K562 (cell line): Measurements from ENCODE around the gene C16orf78. TPM values are rescaled to one million over a fixed set of nuclear protein-coding genes. Genes with fewer than 3 reads are reported as not detected.

Experiments
- ATAC-seq: fragments of 200-7000 bp; cut with Tn5 transposase; 3 replicates; pipeline ENCODE4 v1.9.1; 2020; ENCODE audit warnings: moderate library complexity
- BruUV-seq: library from RNA; stranded (reverse); fragments of 400-500 nt; replicated peaks from 2 replicates; lab custom pipeline; 2021; lab: Mats Ljungman, UMichigan
- CTCF ChIA-PET: fragments of 300-600 bp; formaldehyde crosslinking; extraction: SDS; loops from one replicate; lab custom pipeline; 2021; ENCODE audit warnings: low intra/inter-chr PET ratio; lab: Yijun Ruan, JAX
- POLR2A ChIA-PET: fragments of 300-600, 350-650 bp; sonication (Branson Sonifier 250); formaldehyde crosslinking; extraction: SDS; loops from one replicate; lab custom pipeline; 2021; ENCODE audit warnings: antibody characterized with exemption, inconsistent platforms; lab: Yijun Ruan, JAX
- DNase-seq, 4 experiments: peaks; one replicate each; pipeline versions ENCODE4 v3.0.0 to v3.0.0-alpha.2; 2011 to 2018; ENCODE audit warnings: low spot score in 3 of 4, mixed read lengths in 3 of 4; ENCODE audit errors: extremely low read depth in 1 of 4
- FAIRE-seq: peaks from 2 replicates; lab custom pipeline; 2011; peaks lifted over from hg19 to GRCh38; lab: Jason Lieb, UNC
- H2AFZ ChIP-seq: 2 replicates; pipeline ENCODE4 v1.6.0; 2011; ENCODE audit warnings: low read depth, low read length, control low read depth, inconsistent platforms
- H3K27ac ChIP-seq: fragments of 200-600 bp; 3 replicates; pipeline ENCODE4 v1.8.0; 2011; ENCODE audit warnings: low read depth, mild to moderate bottlenecking, control low read depth, inconsistent platforms, low read length, moderate library complexity, mixed read lengths; ENCODE audit errors: extremely low read depth
- H3K27me3 ChIP-seq, 2 experiments: fragments of 300-600 bp in 1 of 2; 2 replicates in 1 of 2; 3 replicates in 1 of 2; pipeline versions ENCODE4 v1.6.0 to v1.8.0; 2011; ENCODE audit warnings: inconsistent platforms in 2 of 2, low read length in 2 of 2, mild to moderate bottlenecking in 1 of 2, mixed read lengths in 1 of 2, moderate library complexity in 1 of 2; ENCODE audit not compliant: control insufficient read depth in 2 of 2, insufficient read depth in 2 of 2
- H3K36me3 ChIP-seq: fragments of 300-600 bp; 3 replicates; pipeline ENCODE4 v1.8.0; 2011; ENCODE audit warnings: mild to moderate bottlenecking, low read length, inconsistent platforms; ENCODE audit not compliant: control insufficient read depth, insufficient read depth
- H3K4me1 ChIP-seq, 2 experiments: fragments of 200-600 bp in 1 of 2; replicated peaks in 1 of 2; 2 replicates in 1 of 2; 3 replicates in 1 of 2; pipeline versions ENCODE4 v1.5.1 to v1.8.0; 2011; ENCODE audit warnings: inconsistent platforms in 2 of 2, low read length in 2 of 2, mild to moderate bottlenecking in 1 of 2, mixed read lengths in 1 of 2, moderate library complexity in 1 of 2; ENCODE audit not compliant: control insufficient read depth in 2 of 2, insufficient read depth in 2 of 2
- H3K4me2 ChIP-seq: 2 replicates; pipeline ENCODE4 v1.6.1; 2011; ENCODE audit warnings: low read length, control low read depth, inconsistent platforms, mixed read lengths; ENCODE audit not compliant: insufficient read depth
- H3K4me3 ChIP-seq: fragments of 200-600 bp; sonication (generic), shearing (Covaris generic); 2 replicates; pipeline ENCODE4 v1.5.1; 2016; ENCODE audit warnings: control low read depth, inconsistent platforms
- H3K79me2 ChIP-seq: fragments of 200-600 bp; 3 replicates; pipeline ENCODE4 v1.8.0; 2011; ENCODE audit warnings: low read length, inconsistent platforms; ENCODE audit not compliant: control insufficient read depth, insufficient read depth
- H3K9ac ChIP-seq, 2 experiments: 2 replicates each; pipeline versions ENCODE4 v1.6.0 to v1.6.1; 2011; ENCODE audit warnings: low read depth in 2 of 2, low read length in 2 of 2, control low read depth in 1 of 2, inconsistent platforms in 1 of 2, mild to moderate bottlenecking in 1 of 2, mixed read lengths in 1 of 2; ENCODE audit not compliant: insufficient read depth in 1 of 2
- H3K9me1 ChIP-seq: one replicate; pipeline ENCODE4 v1.6.0; 2011; ENCODE audit warnings: inconsistent platforms, mild to moderate bottlenecking, low read length, moderate library complexity; ENCODE audit not compliant: control insufficient read depth, insufficient read depth
- H3K9me3 ChIP-seq: replicated peaks from 2 replicates; pipeline ENCODE4 v1.5.1; 2011; ENCODE audit warnings: low read depth, low read length, inconsistent platforms; ENCODE audit not compliant: control insufficient read depth, insufficient read depth
- H4K20me1 ChIP-seq: replicated peaks from 2 replicates; pipeline ENCODE4 v1.6.1; 2011; ENCODE audit warnings: low read length, inconsistent platforms, mixed read lengths; ENCODE audit not compliant: control insufficient read depth, insufficient read depth
- CHD4 ChIP-seq: fragments of 200-600 bp; sonication (generic); IDR thresholded peaks from 3 replicates; pipeline ENCODE4 v1.6.1; 2012; ENCODE audit warnings: low read depth, mild to moderate bottlenecking, mixed read lengths, low read length, inconsistent platforms; ENCODE audit not compliant: insufficient read depth, insufficient replicate concordance, poor library complexity, severe bottlenecking
- FOXJ3 ChIP-seq: sonication (generic); formaldehyde crosslinking; IDR thresholded peaks from 2 replicates; pipeline ENCODE4 v1.4.0; 2020; ENCODE audit warnings: mild to moderate bottlenecking, missing genetic modification reagents
- MYBL2 ChIP-seq, 2 experiments: fragments of 450-650 bp in 1 of 2; sonication (generic) in 1 of 2; formaldehyde crosslinking in 1 of 2; IDR thresholded peaks; 2 replicates each; pipeline versions ENCODE4 v1.6.1 to v1.8.1; 2017 to 2022; ENCODE audit warnings: borderline replicate concordance in 1 of 2, inconsistent platforms in 1 of 2, low read depth in 1 of 2, mild to moderate bottlenecking in 1 of 2, missing genetic modification reagents in 1 of 2, moderate library complexity in 1 of 2
- NFE2 ChIP-seq: IDR thresholded peaks from 2 replicates; pipeline ENCODE4 v1.6.1; 2014; ENCODE audit warnings: antibody characterized with exemption, low read depth
- PURB ChIP-seq: sonication (generic); formaldehyde crosslinking; IDR thresholded peaks from 2 replicates; pipeline ENCODE4 v1.9.0; 2021; ENCODE audit warnings: low read depth, mild to moderate bottlenecking, missing genetic modification reagents
- RUNX1 ChIP-seq: sonication (generic); IDR thresholded peaks from 2 replicates; pipeline ENCODE4 v1.6.1; 2016; ENCODE audit warnings: antibody characterized with exemption, low read depth
- ZNF445 ChIP-seq: fragments of 250-450 bp; sonication (Bioruptor Pico); IDR thresholded peaks from 2 replicates; pipeline ENCODE4 v1.4.0; 2020; ENCODE audit warnings: low read depth, mild to moderate bottlenecking, moderate library complexity
- ZNF507 ChIP-seq: conservative IDR thresholded peaks from 2 replicates; pipeline ENCODE4 v1.6.1; 2017; ENCODE audit warnings: missing genetic modification characterization, missing compliant biosample characterization
- ZNF583 ChIP-seq: fragments of 250-450 bp; sonication (Bioruptor Pico); IDR thresholded peaks from 2 replicates; pipeline ENCODE4 v1.4.0; 2020
- WGBS: fragments of 100-300 bp; shearing (Covaris generic); methylation state at CpG from one replicate; pipeline ENCODE4 v1.1.6; 2016; ENCODE audit warnings: low coverage, mixed read lengths; ENCODE audit not compliant: insufficient coverage; ENCODE audit errors: missing lambda C conversion rate; 5-methylcytosine and 5-hydroxymethylcytosine counted together
- in situ Hi-C: fragments of 300-500 bp; cut with MboI; formaldehyde crosslinking; loops from 4 replicates; pipeline ENCODE4 v1.15.0; 2018; ENCODE audit warnings: inconsistent platforms, mixed read lengths
- intact Hi-C: fragments of 100-400 bp; cut with micrococcal nuclease; formaldehyde crosslinking; loops from 2 replicates; pipeline ENCODE4 v1.14.2; 2022
- polyA plus RNA-seq, 8 experiments: library from polyadenylated mRNA; depleted of rRNA in 4 of 8; stranded (reverse) in 5 of 8; unstranded in 3 of 8; fragments of >200 nt; fragmentation: Nextera tagmentation in 2 of 8; fragmentation: Illumina TruSeq in 1 of 8; extraction: Ambion mirVana in 2 of 8; extraction: Trizol in 1 of 8; gene quantifications; 2 replicates each; pipeline versions ENCODE4 v1.2.1 to v1.2.3, GENCODE V29; 2011 to 2014; ENCODE audit warnings: inconsistent platforms in 1 of 8, missing spikeins in 1 of 8
- total RNA-seq, 7 experiments: library from RNA; depleted of rRNA in 6 of 7; stranded (reverse); fragments of >200 nt in 6 of 7; fragmentation: Illumina TruSeq in 2 of 7; extraction: Trizol in 2 of 7; gene quantifications; 2 replicates each; pipeline versions ENCODE4 v1.2.1 to v1.2.3, GENCODE V29; 2011 to 2021; ENCODE audit warnings: low replicate concordance in 1 of 7
- TF ChIP-seq, protein P1 (sequence below): fragments of 450-650 bp; IDR thresholded peaks from 2 replicates; pipeline ENCODE4 v1.6.1; 2016
- TF ChIP-seq, protein P2 (sequence below): conservative IDR thresholded peaks from 2 replicates; pipeline ENCODE4 v1.6.1; 2011; ENCODE audit warnings: low read depth, mild to moderate bottlenecking, low read length; ENCODE audit not compliant: control insufficient read depth
- TF ChIP-seq, protein P3 (sequence below): fragments of 250-450 bp; sonication (Bioruptor Pico); IDR thresholded peaks from 2 replicates; pipeline ENCODE4 v1.5.0; 2021; ENCODE audit warnings: mild to moderate bottlenecking, borderline replicate concordance

C16orf78 gene
- total and polyA plus RNA-seq, 9 of the 15 experiments (the other 6 are each of a cell fraction or from before 2014, with no cell fraction given) = not detected

DNA sequence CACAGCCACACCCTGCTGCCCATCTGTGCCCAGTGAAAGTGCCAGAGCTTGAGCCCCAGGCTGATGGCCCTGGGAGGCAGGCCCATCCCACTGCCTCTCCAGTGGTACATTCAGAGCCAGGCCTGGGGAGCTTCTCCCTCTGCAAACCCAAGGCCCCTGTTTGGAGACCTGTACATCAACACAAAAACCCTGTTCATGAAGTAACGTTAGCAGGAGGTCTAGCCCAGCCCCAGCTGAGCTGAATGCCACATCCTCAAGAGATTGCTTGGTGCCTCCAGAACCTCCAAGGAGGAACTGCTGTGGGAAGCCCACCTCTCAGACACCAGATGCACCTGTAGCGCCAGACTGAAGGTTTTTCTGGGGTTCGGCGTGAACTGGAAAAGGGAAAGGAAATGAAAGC, 31.5 kb downstream of the C16orf78 start (continued):
- TF ChIP-seq CHD4 = no peak
- TF ChIP-seq PURB (CRISPR knock-in tag) = no peak

DNA sequence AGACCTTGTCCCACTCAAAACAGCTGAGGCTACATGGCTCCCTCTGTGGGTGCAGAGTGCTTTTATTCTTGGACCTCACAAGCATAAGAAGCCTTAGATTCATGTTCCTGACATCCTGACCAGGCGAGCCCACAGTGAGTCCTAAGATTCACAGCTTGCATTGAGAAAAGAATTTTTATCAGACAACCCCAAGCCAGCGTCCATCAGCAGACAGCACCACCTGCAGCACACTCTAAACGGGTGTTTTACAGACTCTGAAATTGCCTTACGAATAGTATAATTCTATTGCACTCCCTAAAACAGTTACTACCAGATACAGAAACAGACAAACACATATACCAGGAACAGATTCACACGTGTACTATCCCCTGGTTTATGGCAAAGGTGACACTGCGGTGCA, 31.9 kb downstream of the C16orf78 start:
- WGBS = 2% methylated on average over 6 of the region's 6 CpGs
- ChIA-PET POLR2A (no interaction called here), CTCF (no interaction called here)
- intact Hi-C loops = loop anchor here (5.0 kb wide), 1 partner anchor 517 kb away; no protein-coding TSS in a partner anchor
- Histone ChIP-seq H3K4me2 (no peak overlapping the region), H3K4me3 (no peak overlapping the region), H3K79me2 (no peaks in the 10 kb centered on the region), H3K9me3 (no peaks in the 10 kb centered on the region), H3K27ac (no peak overlapping the region), H3K9me1 (no peaks in the 10 kb centered on the region), H3K4me1 (no peaks in the 10 kb centered on the region), H3K36me3 (no peaks in the 10 kb centered on the region), H3K9ac (no peak overlapping the region), H4K20me1 (no peaks in the 10 kb centered on the region), H3K27me3 (no peaks in the 10 kb centered on the region), H2AFZ (no peak overlapping the region)
- no peak for ATAC-seq
- no peak for FAIRE-seq
- in situ Hi-C loops = no loop called here
- no peak for DNase-seq
- no TSS peak for BruUV-seq
- TF ChIP-seq, protein P1, sequence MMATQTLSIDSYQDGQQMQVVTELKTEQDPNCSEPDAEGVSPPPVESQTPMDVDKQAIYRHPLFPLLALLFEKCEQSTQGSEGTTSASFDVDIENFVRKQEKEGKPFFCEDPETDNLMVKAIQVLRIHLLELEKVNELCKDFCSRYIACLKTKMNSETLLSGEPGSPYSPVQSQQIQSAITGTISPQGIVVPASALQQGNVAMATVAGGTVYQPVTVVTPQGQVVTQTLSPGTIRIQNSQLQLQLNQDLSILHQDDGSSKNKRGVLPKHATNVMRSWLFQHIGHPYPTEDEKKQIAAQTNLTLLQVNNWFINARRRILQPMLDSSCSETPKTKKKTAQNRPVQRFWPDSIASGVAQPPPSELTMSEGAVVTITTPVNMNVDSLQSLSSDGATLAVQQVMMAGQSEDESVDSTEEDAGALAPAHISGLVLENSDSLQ = no peak
- TF ChIP-seq FOXJ3 (CRISPR knock-in tag) = no peak
- no peak for TF ChIP-seq MYBL2 (IDR thresholded peaks at IDR 0.05; ENCODE audit: low read depth)
- TF ChIP-seq MYBL2 (CRISPR knock-in tag; IDR thresholded peaks at IDR 0.05; ENCODE audit: borderline replicate concordance) = no peak
- TF ChIP-seq RUNX1 = no peak
- TF ChIP-seq NFE2 = no peak
- TF ChIP-seq ZNF583 (CRISPR knock-in tag) = no peak
- TF ChIP-seq, protein P2, sequence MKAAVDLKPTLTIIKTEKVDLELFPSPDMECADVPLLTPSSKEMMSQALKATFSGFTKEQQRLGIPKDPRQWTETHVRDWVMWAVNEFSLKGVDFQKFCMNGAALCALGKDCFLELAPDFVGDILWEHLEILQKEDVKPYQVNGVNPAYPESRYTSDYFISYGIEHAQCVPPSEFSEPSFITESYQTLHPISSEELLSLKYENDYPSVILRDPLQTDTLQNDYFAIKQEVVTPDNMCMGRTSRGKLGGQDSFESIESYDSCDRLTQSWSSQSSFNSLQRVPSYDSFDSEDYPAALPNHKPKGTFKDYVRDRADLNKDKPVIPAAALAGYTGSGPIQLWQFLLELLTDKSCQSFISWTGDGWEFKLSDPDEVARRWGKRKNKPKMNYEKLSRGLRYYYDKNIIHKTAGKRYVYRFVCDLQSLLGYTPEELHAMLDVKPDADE = no peak
- no peak for TF ChIP-seq ZNF507
- no peak for TF ChIP-seq ZNF445 (CRISPR knock-in tag)
- TF ChIP-seq, protein P3, sequence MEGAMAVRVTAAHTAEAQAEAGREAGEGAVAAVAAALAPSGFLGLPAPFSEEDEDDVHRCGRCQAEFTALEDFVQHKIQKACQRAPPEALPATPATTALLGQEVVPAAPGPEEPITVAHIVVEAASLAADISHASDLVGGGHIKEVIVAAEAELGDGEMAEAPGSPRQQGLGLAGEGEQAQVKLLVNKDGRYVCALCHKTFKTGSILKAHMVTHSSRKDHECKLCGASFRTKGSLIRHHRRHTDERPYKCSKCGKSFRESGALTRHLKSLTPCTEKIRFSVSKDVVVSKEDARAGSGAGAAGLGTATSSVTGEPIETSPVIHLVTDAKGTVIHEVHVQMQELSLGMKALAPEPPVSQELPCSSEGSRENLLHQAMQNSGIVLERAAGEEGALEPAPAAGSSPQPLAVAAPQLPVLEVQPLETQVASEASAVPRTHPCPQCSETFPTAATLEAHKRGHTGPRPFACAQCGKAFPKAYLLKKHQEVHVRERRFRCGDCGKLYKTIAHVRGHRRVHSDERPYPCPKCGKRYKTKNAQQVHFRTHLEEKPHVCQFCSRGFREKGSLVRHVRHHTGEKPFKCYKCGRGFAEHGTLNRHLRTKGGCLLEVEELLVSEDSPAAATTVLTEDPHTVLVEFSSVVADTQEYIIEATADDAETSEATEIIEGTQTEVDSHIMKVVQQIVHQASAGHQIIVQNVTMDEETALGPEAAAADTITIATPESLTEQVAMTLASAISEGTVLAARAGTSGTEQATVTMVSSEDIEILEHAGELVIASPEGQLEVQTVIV = no peak
